Myocyte (in vitro differentiated cells): ENCODE data around the gene KRT79. TPM values are rescaled to one million over a fixed set of nuclear protein-coding genes. Genes with fewer than 3 reads are reported as not detected.
A peak's percentile ranks its signal among the peaks of the same experiment; 100 is the strongest.

Experiments used
- DNase-seq: peaks from one replicate; pipeline ENCODE4 v3.0.0-alpha.2; 2012; ENCODE audit warnings: low read depth
- total RNA-seq: library from RNA; depleted of rRNA; stranded (reverse); fragments of >200 nt; gene quantifications from 2 replicates; pipeline ENCODE4 v1.2.3, GENCODE V29; 2014

KRT79 gene
- total RNA-seq, 1 donor from 2014 or later, result not detected

GRCh38 chr12:52820521-52820920 is 13.6 kb downstream of the KRT79 start:
- DNase-seq, result no peak

- no peak for DNase-seq
Measured at GRCh38 chr12:52819731-52820510, 14.2 kb downstream of the KRT79 start.

GRCh38 chr12:52818887-52819420 is 15.2 kb downstream of the KRT79 start:
- DNase-seq, result no peak

- peak; percentile 39 for DNase-seq
Measured at GRCh38 chr12:52818388-52818787, 15.7 kb downstream of the KRT79 start.

- DNase-seq, result no peak
Measured at GRCh38 chr12:52817699-52818238, 16.3 kb downstream of the KRT79 start.

GRCh38 chr12:52817003-52817698 is 17.0 kb downstream of the KRT79 start:
- no peak for DNase-seq

- DNase-seq, result no peak
Measured at GRCh38 chr12:52815676-52816588, 18.2 kb downstream of the KRT79 start.

- DNase-seq, result no peak
Measured at GRCh38 chr12:52815161-52815560, 18.9 kb downstream of the KRT79 start.

- DNase-seq, result no peak
Measured at GRCh38 chr12:52814710-52815155, 19.4 kb downstream of the KRT79 start.

- no peak for DNase-seq
Measured at GRCh38 chr12:52813885-52814709, 20.0 kb downstream of the KRT79 start, which contains the start of gene KRT4. TSS of gene KRT4 (minus strand) at chr12:52814116. CDS start at chr12:52814058, 58 bp downstream.

GRCh38 chr12:52813203-52813819 is 20.8 kb downstream of the KRT79 start:
- DNase-seq, result no peak

- DNase-seq, result no peak
Measured at GRCh38 chr12:52812749-52813148, 21.4 kb downstream of the KRT79 start.

GRCh38 chr12:52812073-52812400 is 22.1 kb downstream of the KRT79 start:
- DNase-seq, result no peak

- DNase-seq, result no peak
Measured at GRCh38 chr12:52811191-52812072, 22.7 kb downstream of the KRT79 start.

- DNase-seq, result no peak
Measured at GRCh38 chr12:52810554-52810953, 23.6 kb downstream of the KRT79 start.

GRCh38 chr12:52809166-52809565 is 24.9 kb downstream of the KRT79 start:
- DNase-seq, result no peak

GRCh38 chr12:52808573-52809160 is 25.4 kb downstream of the KRT79 start:
- DNase-seq, result no peak
